ENCODE measurements around the gene GLS2. TPM values are rescaled to one million over a fixed set of nuclear protein-coding genes. Genes with fewer than 3 reads are reported as not detected.

The GLS2 gene
- total RNA-seq, 3 donors from 2014 or later = 0.16 to 5.1 (median 4.6) TPM

DNA sequence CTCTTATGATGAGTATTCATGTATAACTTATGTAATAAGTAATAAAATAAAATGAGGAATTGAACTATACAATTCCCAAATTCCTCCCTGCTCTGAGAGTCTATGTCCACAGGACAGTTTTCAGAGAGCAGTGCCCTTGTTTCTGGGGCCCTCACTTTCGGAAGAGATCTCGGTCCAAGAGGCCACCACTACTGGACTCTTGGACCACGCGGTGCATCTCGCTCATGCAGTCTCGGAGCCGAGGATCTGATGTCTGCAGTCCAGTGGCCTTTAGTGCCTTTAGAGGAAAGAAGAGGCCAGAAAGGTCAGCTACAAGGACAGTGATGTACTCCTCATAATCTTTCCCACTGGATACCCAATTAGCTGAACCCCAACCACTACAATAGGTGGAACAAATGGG lies 8.3 kb downstream of the GLS2 start:
- Histone ChIP-seq H3K27ac (no peak overlapping the region), H3K36me3 (no peaks in the 10 kb centered on the region), H3K9me3 (no peaks in the 10 kb centered on the region), H3K4me1 (no peaks in the 10 kb centered on the region), H3K4me3 (no peak overlapping the region), H3K27me3 (no peaks in the 10 kb centered on the region)
- TF ChIP-seq POLR2AphosphoS5 (IDR thresholded peaks at IDR 0.05) (no peak), CTCF (IDR thresholded peaks at IDR 0.05) (no peak), POLR2A (IDR thresholded peaks at IDR 0.05) (no peak)
- no peak for DNase-seq (ENCODE audit: low spot score in 2 of 2)
- intact Hi-C loops (cut with DNase I; ENCODE audit: low total_unique reads) = no loop called here

GRCh38 chr12:56477521-56478225 lies 10.3 kb downstream of the GLS2 start:
- no peaks in the 10 kb centered on the region for H3K4me1 ChIP-seq
- H3K4me3 ChIP-seq = no peak overlapping the region
- intact Hi-C loops (cut with DNase I; ENCODE audit: low total_unique reads) = no loop called here
- TF ChIP-seq CTCF (IDR thresholded peaks at IDR 0.05) = no peak
- no peak for TF ChIP-seq POLR2A (IDR thresholded peaks at IDR 0.05)
- no peak for TF ChIP-seq POLR2AphosphoS5 (IDR thresholded peaks at IDR 0.05)
- no peak for DNase-seq (ENCODE audit: low spot score in 2 of 2)
- no peaks in the 10 kb centered on the region for H3K36me3 ChIP-seq
- no peaks in the 10 kb centered on the region for H3K27me3 ChIP-seq
- H3K27ac ChIP-seq = no peak overlapping the region
- no peaks in the 10 kb centered on the region for H3K9me3 ChIP-seq

- Histone ChIP-seq H3K4me3 (no peak overlapping the region), H3K4me1 (no peaks in the 10 kb centered on the region), H3K27ac (no peak overlapping the region), H3K27me3 (no peaks in the 10 kb centered on the region), H3K9me3 (no peaks in the 10 kb centered on the region), H3K36me3 (no peaks in the 10 kb centered on the region)
- intact Hi-C loops (cut with DNase I; ENCODE audit: low total_unique reads) = no loop called here
- DNase-seq (ENCODE audit: low spot score in 2 of 2) = no peak
- TF ChIP-seq POLR2A (IDR thresholded peaks at IDR 0.05) (no peak), POLR2AphosphoS5 (IDR thresholded peaks at IDR 0.05) (no peak), CTCF (IDR thresholded peaks at IDR 0.05) (no peak)
These were observed 11.0 kb downstream of the GLS2 start for GRCh38 chr12:56476972-56477432.

DNA sequence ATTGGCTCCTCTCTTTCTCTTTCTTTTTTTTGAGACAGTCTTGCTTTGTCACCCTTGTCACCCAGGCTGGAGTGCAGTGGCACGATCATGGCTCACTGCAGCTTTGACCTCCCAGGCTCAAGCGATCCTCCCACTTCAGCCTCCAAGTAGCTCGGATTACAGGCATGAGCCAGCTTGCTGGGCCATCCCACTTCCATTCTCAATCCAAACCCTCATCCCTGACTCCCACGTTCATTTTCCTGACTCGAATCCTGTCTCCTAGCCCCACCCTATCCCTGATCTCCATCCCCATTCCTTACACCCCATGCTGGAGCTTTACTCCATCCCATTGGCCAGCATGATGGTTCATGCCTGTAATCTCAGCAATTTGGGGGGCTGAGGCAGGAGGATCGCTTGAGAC lies 11.8 kb downstream of the GLS2 start:
- Histone ChIP-seq H3K4me1 (no peaks in the 10 kb centered on the region), H3K4me3 (no peak overlapping the region), H3K36me3 (no peaks in the 10 kb centered on the region), H3K27me3 (no peaks in the 10 kb centered on the region), H3K9me3 (no peaks in the 10 kb centered on the region), H3K27ac (no peak overlapping the region)
- TF ChIP-seq POLR2A (IDR thresholded peaks at IDR 0.05) (no peak), POLR2AphosphoS5 (IDR thresholded peaks at IDR 0.05) (no peak), CTCF (IDR thresholded peaks at IDR 0.05) (no peak)
- no peak for DNase-seq (ENCODE audit: low spot score in 2 of 2)
- intact Hi-C loops (cut with DNase I; ENCODE audit: low total_unique reads) = no loop called here

DNA sequence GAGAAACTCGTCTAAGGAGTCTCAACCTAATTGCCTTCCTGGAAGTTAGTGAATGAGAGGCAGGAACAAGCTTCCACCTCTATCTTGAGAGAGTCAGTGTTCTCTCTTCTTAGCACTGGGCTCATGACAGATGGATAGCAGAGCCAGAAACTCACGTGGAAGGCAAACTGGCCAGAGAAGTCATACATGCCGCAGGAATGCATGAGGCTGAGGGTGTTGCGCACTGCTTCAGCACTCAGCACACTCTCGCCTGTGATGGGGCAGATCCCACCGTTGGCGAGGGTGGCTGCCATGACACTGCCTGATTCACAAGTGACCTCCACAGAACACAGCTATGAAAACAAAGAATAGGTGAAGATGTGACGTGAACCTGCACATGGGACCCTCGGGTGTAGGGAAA lies 13.6 kb downstream of the GLS2 start:
- Histone ChIP-seq H3K27me3 (no peaks in the 10 kb centered on the region), H3K27ac (no peak overlapping the region), H3K9me3 (no peaks in the 10 kb centered on the region), H3K4me1 (peaks cover 0 to 5% of the 10 kb centered on the region in 2 donors), H3K4me3 (no peak overlapping the region), H3K36me3 (no peaks in the 10 kb centered on the region)
- intact Hi-C loops (cut with DNase I; ENCODE audit: low total_unique reads) = no loop called here
- TF ChIP-seq POLR2AphosphoS5 (IDR thresholded peaks at IDR 0.05) (no peak), CTCF (IDR thresholded peaks at IDR 0.05) (no peak), POLR2A (IDR thresholded peaks at IDR 0.05) (no peak)
- DNase-seq (ENCODE audit: low spot score in 2 of 2) = no peak
